ENCODE results near the gene GFRA4.

GFRA4 gene

DNA sequence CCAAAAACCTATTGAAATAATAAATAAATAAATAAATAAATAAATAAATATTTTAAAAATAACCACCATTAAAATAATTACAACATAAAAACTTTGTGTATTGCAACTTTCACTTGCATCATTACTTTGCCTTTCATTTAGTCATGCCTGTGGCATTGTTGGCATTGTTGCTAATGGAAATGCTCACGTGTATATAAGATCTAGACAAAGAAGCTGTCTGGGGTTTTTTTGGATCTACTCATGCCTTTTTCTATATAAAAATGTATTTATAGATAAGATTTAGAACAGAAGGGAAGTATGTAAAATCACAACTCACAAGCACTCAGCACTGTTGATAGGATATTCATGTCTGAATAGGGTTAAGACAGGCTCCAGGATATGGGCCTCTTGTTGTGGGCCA is 27.9 kb downstream of the GFRA4 start:
- Histone ChIP-seq H3K27me3 (no peaks in the 10 kb centered on the region), H3K36me3 (no peaks in the 10 kb centered on the region; the same call in 1 of the 2 replicates), H3K4me3 (ENCODE audit: low read depth, low read length) (no peak overlapping the region), H3K9me3 (no peaks in the 10 kb centered on the region), H3K4me1 (peaks cover 3% of the 10 kb centered on the region; the same call in 1 of the 2 replicates)
- DNase-seq: no peak
- TF ChIP-seq, protein P1, sequence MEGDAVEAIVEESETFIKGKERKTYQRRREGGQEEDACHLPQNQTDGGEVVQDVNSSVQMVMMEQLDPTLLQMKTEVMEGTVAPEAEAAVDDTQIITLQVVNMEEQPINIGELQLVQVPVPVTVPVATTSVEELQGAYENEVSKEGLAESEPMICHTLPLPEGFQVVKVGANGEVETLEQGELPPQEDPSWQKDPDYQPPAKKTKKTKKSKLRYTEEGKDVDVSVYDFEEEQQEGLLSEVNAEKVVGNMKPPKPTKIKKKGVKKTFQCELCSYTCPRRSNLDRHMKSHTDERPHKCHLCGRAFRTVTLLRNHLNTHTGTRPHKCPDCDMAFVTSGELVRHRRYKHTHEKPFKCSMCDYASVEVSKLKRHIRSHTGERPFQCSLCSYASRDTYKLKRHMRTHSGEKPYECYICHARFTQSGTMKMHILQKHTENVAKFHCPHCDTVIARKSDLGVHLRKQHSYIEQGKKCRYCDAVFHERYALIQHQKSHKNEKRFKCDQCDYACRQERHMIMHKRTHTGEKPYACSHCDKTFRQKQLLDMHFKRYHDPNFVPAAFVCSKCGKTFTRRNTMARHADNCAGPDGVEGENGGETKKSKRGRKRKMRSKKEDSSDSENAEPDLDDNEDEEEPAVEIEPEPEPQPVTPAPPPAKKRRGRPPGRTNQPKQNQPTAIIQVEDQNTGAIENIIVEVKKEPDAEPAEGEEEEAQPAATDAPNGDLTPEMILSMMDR (IDR thresholded peaks at IDR 0.05; ENCODE audit: low read depth, low read length): no peak

GRCh38 chr20:3633913-3634478 is 29.2 kb downstream of the GFRA4 start:
- no peak for DNase-seq
- Histone ChIP-seq H3K27me3 (no peaks in the 10 kb centered on the region), H3K4me1 (peaks cover 3% of the 10 kb centered on the region; the same call in 1 of the 2 replicates), H3K4me3 (ENCODE audit: low read depth, low read length) (no peak overlapping the region), H3K9me3 (no peaks in the 10 kb centered on the region), H3K36me3 (no peaks in the 10 kb centered on the region; the same call in 1 of the 2 replicates)
- TF ChIP-seq, protein P1 (IDR thresholded peaks at IDR 0.05; ENCODE audit: low read depth, low read length): no peak

GRCh38 chr20:3632311-3633004 is 30.7 kb downstream of the GFRA4 start:
- H3K27me3 ChIP-seq: no peaks in the 10 kb centered on the region
- TF ChIP-seq, protein P1 (IDR thresholded peaks at IDR 0.05; ENCODE audit: low read depth, low read length): 0 out of 2 replicates have a peak, but pooled peaks have one; percentile 12
- no peak for DNase-seq
- no peaks in the 10 kb centered on the region for H3K36me3 ChIP-seq
- peaks cover 3% of the 10 kb centered on the region; the same call in 1 of the 2 replicates for H3K4me1 ChIP-seq
- no peak overlapping the region for H3K4me3 ChIP-seq (ENCODE audit: low read depth, low read length)
- H3K9me3 ChIP-seq: no peaks in the 10 kb centered on the region

DNA sequence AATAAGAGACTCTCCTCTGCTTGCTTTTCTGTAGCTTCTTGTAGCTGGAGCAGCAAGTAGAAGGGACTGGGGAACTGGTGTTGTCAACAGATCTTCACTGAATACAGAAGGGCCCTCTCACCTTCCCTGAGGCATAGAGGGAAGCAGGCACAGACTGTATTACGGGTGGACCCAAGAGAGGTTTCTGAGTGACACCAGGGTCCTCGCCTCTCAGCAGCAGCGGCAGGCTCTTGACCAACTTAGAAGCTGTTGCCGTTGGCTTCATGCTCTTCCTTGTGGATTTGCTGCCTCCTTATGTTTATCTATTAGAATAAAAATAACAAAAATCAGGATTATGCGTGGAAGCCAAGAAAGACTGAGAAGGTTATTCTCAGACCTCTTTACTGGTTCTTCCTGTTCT is 31.7 kb downstream of the GFRA4 start:
- H3K36me3 ChIP-seq: no peaks in the 10 kb centered on the region
- no peaks in the 10 kb centered on the region for H3K9me3 ChIP-seq
- TF ChIP-seq, protein P1 (IDR thresholded peaks at IDR 0.05; ENCODE audit: low read depth, low read length): no peak
- no peak overlapping the region for H3K4me3 ChIP-seq (ENCODE audit: low read depth, low read length)
- no peaks in the 10 kb centered on the region for H3K27me3 ChIP-seq
- H3K4me1 ChIP-seq: peaks cover 3% of the 10 kb centered on the region; the same call in 1 of the 2 replicates
- DNase-seq: no peak

DNA sequence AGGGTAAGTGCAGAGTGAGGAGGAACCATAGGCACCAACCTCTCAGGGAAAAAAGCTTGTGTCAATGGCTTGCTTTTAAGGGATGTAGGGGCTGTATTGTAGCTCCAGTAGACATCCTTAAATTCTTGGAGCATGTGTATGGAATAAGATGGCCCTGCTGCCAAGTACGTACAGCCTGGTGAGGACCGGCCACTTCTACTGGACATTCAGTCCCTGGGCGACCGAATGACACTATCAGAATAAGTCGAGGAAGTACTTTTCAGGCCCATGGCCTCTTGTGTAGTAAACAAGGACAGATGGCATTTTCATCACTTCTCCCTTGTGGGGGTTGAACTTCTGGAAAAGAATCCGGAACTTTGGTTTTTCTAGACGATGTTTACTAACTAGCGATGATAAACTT is 32.8 kb downstream of the GFRA4 start:
- no peak for DNase-seq
- Histone ChIP-seq H3K9me3 (no peaks in the 10 kb centered on the region), H3K4me1 (no peaks in the 10 kb centered on the region), H3K4me3 (ENCODE audit: low read depth, low read length) (no peak overlapping the region), H3K27me3 (no peaks in the 10 kb centered on the region), H3K36me3 (no peaks in the 10 kb centered on the region)
- TF ChIP-seq, protein P1 (IDR thresholded peaks at IDR 0.05; ENCODE audit: low read depth, low read length): no peak

DNA sequence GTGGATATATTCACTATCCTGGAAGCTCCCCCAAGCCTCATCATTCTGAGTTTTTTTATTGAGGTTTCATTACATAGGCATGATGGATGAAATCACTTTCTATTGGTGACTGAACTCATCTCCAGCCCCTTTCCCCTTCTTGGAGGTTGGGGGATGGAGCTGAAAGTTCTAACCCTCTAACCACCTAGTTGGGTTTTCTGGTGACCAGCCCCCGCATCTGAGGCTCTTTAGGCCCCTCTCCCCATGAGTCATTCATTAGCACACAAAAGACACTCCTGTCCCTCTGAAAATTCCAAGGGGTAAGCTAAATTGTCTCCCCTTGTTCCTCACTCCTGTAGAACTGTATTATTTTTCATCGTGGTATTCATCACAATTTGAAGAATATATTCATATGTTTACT is 33.3 kb downstream of the GFRA4 start:
- no peak for DNase-seq
- no peaks in the 10 kb centered on the region for H3K36me3 ChIP-seq
- TF ChIP-seq, protein P1 (IDR thresholded peaks at IDR 0.05; ENCODE audit: low read depth, low read length): no peak
- no peaks in the 10 kb centered on the region for H3K27me3 ChIP-seq
- no peaks in the 10 kb centered on the region for H3K9me3 ChIP-seq
- H3K4me3 ChIP-seq (ENCODE audit: low read depth, low read length): no peak overlapping the region
- no peaks in the 10 kb centered on the region for H3K4me1 ChIP-seq
